HG02885 (cell line): ENCODE measurements around the gene TMEM150A.
"Not testable (repeated sequence)": the region's sequence is repeated elsewhere in the genome, so short reads cannot be mapped to it uniquely, and the experiment has no call there.

Experiments used
- ATAC-seq: cut with Tn5 transposase; IDR thresholded peaks from one replicate; pipeline ENCODE4 v1.9.1; 2021; ENCODE audit warnings: mild to moderate bottlenecking; ENCODE audit not compliant: unreplicated experiment, poor library complexity

Gene TMEM150A

DNA sequence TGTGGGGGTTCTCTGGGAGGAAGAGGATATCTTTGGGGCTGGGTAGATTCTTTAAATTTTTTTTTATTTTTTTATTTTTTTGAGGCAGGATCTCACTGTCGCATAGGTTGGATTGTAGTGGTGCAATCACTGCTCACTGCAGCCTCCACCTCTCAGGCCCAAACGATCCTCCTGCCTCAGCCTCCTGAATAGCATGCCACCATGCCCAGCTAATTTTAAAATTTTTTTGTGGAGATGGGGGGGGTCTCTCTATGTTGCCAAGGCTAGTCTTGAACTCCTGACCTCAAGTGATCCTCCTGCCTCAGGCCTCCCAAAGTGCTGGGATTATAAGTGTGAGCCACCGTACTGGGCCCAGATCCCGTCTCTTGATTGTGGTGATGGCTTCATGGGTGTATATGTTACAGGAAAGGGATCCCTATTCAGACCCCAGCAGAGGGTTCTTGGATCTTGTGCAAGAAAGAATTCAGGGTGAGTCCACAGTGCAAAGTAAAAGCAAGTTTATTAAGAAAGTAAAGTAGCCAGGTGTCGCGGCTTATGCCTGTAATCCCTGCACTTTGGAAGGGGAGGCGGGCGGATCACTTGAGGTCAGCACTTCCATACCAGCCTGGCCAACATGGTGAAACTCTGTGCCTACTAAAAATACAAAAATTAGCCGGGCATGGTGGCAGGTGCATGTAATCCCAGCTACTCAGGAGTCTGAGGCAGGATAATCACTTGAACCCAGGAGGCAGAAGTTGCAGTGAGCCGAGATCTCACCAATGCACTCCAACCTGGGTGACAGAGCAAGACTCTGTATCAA, 11.4 kb upstream of the TMEM150A start:
- ATAC-seq = no peak

DNA sequence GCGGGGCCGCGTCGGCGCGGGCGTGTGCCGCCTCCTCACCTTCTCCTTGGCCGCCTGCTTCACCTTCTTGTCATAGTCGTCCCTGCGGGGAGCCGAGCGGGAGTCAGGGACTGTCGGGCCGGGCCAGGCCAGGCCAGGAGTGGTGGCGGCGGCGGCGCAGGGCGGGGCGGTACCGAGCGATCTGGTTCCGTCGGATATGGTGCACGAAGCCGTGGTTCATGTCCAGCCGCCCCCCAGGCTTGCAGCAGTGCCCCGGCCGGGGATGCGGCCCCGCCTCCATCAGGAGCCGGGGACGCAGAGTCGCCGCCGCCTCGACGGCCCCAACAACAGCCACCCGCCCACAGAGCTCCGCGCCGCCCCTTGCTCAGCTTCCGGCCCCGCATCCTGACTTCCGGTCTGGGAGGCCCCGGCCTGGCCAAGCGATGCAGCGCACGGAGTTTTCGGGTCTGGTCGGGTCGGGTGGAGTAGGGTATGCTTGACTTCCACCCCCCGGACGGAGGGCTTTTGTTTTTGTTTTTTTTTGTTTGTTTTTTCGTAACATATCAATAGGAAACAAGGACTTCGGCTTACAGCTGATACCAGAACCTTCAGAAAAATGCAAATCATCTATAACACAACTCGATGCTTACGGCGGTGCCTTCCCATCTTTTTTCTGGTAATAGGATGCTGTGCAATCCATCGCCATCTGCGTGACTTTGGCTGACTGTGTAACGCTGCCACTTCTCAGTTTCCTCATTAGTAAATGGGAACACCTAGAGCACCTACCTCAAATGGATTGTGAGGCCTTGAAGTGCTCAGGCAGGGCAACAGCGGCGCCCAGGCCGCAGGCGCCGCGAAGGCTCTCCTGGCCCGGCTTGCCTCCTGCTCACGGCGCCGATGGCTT, 9.4 kb upstream of the TMEM150A start, which contains the start of gene C2orf68:
Gene C2orf68 (minus strand): TSS at position 362 of the 883 bp plus-strand sequence. CDS start 82 bp downstream, at position 280.
- peak; percentile 81 for ATAC-seq

- ATAC-seq = no peak
Observed at GRCh38 chr2:85611217-85611704, 8.8 kb upstream of the TMEM150A start.

- ATAC-seq = no peak
Observed at GRCh38 chr2:85607268-85608215, 5.0 kb upstream of the TMEM150A start.

DNA sequence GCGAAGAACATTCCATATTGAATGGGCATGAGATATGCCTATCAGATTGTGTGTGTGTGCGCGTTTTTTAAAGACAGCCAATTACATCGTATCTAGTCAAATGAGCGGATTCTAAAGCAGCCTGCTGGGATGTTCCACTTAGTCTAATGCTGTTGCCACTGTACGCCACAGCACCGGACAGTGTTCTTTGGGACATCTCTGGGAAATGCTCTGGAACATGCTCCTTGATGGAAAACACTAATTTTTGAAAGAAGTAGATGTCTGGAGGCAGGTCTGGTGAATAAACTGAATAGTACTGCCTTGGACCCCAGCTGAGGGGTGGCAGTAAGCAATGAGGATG, 3.6 kb upstream of the TMEM150A start:
- no peak for ATAC-seq

GRCh38 chr2:85605406-85606115, 3.1 kb upstream of the TMEM150A start:
- no peak for ATAC-seq

- ATAC-seq = no peak
Observed at GRCh38 chr2:85604568-85605339, 2.3 kb upstream of the TMEM150A start.

- ATAC-seq = not testable (repeated sequence)
Observed at GRCh38 chr2:85604133-85604444, 1.6 kb upstream of the TMEM150A start.

DNA sequence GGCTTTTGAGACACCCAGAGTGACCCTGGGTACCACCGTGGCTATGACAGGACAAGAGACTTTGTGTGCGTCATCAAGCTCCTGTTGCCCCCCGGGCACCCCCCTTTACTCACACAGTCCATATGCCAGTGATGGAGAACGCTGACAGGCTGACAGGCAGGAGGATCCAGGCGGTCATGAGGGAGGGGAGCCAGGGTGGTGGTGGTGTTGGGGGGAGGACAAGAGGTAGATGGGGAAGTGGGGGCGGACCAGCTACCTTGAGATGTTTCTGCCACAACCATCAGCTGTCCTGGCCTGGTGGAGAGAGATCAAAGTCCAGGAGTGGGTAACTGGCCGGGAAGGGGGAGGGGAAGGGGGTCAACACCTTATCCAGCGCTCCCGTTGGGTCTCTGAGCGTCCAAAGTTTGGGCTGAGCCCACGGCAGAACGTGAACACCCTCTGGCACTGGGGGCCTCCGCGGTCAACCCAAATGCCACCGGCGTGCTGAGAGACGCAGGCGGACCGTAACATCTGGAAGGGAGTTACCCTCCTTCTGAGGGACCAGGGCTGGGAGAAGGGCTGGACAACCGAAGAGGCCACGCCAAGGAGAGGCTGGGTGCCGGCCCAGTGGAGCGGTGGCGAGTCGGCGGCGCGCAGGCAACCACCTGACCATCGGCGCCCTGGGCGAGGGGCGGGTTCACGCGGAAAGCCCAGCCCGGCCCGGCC, 575 bp downstream of the TMEM150A start:
- peak; percentile 42 for ATAC-seq

DNA sequence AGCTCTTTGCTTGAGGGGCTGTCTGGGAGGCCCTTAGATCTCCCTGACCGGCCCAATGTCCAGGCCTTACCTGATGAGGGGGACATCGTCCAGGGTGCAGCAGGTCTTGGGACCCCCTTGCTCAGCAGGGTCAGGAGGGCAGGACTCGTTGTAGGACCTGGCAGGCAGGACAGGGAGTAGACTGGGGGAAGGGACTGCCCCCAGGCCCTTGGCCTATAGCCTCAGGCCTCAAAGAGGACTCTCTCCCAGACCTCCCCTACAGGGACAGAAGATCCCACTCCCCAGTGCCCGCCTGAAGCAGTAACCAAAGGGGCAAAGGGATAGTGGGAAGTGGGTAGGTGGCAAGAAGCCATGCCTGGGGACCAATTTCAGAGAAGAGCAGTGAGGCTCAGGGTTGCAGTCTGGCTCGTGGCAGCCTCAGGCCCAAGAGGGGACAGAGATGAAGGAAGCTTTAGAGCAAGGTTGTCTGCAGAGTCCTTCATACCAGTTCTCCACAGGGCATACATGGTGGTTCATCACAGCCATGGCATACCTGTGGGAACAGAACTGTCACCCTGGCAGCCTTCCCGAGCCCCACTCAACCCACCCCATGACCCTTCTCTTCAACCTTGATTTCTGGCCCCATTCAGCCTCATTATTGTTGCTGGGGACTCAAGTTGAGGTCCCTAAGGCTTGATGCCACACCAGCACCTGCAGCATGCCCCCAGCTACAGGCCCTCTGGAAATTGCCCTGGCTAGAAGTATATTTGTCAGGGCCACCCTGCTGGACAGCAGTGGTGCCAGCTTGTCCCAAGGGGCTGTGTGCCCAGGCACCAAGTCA, 1.3 kb downstream of the TMEM150A start:
- ATAC-seq = no peak

GRCh38 chr2:85600235-85600575, 2.3 kb downstream of the TMEM150A start:
- no peak for ATAC-seq

- ATAC-seq = no peak
Observed at GRCh38 chr2:85599468-85600234, 2.8 kb downstream of the TMEM150A start.

GRCh38 chr2:85598594-85599340, 3.7 kb downstream of the TMEM150A start:
- ATAC-seq = no peak

- no peak for ATAC-seq
Observed at GRCh38 chr2:85597241-85597640, 5.3 kb downstream of the TMEM150A start.

GRCh38 chr2:85596486-85597143, 5.9 kb downstream of the TMEM150A start:
- no peak for ATAC-seq

GRCh38 chr2:85596026-85596333, 6.5 kb downstream of the TMEM150A start:
- peak; percentile 5 for ATAC-seq
